ENCODE data around the gene TUBGCP6.

DNA sequence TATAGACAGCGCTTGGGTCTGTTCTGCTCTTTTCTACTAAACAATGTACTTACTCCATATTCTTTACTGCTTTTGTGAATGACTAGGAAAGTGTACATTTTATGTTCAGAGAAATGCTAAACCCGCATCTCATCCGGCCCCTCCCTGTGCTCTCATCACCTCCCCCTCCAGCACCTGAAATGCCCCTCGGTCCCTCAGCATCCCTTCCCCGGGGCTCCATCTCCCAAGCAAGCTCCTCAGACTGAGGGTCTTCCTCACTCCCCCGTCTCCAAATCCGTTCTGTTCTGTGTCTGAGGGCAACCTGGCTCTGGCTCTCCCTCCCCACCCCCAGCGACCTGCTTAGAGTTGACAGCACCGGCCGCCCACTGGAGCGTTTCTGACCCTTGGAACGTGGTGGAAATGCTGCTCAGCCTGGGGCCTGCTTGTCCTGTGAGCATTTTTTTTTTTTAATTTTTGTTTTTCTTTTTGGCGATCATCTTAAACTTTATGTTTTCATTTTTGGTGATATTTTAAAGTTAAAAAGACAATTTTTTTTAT, 42.6 kb downstream of the TUBGCP6 start:
- TF ChIP-seq, protein P1, sequence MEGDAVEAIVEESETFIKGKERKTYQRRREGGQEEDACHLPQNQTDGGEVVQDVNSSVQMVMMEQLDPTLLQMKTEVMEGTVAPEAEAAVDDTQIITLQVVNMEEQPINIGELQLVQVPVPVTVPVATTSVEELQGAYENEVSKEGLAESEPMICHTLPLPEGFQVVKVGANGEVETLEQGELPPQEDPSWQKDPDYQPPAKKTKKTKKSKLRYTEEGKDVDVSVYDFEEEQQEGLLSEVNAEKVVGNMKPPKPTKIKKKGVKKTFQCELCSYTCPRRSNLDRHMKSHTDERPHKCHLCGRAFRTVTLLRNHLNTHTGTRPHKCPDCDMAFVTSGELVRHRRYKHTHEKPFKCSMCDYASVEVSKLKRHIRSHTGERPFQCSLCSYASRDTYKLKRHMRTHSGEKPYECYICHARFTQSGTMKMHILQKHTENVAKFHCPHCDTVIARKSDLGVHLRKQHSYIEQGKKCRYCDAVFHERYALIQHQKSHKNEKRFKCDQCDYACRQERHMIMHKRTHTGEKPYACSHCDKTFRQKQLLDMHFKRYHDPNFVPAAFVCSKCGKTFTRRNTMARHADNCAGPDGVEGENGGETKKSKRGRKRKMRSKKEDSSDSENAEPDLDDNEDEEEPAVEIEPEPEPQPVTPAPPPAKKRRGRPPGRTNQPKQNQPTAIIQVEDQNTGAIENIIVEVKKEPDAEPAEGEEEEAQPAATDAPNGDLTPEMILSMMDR (IDR thresholded peaks at IDR 0.05; ENCODE audit: extremely low read depth in 1 of 2, insufficient read depth in 1 of 2, low read depth in 1 of 2, low read length in 2 of 2), result no peak
- TF ChIP-seq POLR2A (IDR thresholded peaks at IDR 0.05; ENCODE audit: low read depth, low read length), result no peak
- TF ChIP-seq EZH2 (IDR thresholded peaks at IDR 0.05; ENCODE audit: borderline replicate concordance, low read depth, low read length, severe bottlenecking), result no peak

Data from endothelial cell of umbilical vein (primary cell).